NCI-H187 treated with DMSO at 0.1 percent for 48 hours (cell line): ENCODE measurements around the gene PNLIPRP2.

Source experiments
- DNase-seq: peaks from one replicate; lab custom pipeline; 2025; lab: John Stamatoyannopoulos, UW

The PNLIPRP2 gene

DNA sequence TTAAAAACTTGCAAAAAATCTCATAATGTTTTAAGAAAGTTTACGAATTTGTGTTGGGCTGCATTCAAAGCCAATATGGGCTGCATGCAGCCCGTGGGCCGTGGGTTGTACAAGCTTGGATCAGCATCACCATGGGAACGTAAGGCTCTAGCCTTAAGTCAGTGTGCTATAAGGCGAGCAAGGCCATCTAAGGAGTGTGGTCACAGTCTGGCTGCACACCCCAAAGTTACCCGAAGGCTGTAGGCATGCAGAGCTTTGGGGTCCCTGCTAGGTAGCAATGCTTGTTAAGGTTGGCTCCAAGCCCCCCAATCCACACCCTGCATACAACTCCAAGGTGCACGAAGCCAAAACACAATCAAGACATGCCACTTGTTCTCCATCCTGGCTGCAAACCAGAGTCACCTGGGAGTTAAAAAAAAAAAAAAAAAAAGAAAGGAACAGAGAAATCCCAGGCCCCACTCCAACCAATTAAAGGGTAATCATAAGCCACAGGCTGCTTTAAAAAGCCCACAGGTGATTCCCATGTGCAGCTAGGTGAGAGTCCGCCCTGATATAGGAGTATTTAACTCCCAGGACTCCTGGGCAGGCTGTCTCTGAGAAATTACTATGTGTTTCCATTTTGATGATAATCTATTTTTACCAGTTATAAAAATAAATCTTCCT is 8.5 kb upstream of the PNLIPRP2 start:
- DNase-seq = no peak

DNA sequence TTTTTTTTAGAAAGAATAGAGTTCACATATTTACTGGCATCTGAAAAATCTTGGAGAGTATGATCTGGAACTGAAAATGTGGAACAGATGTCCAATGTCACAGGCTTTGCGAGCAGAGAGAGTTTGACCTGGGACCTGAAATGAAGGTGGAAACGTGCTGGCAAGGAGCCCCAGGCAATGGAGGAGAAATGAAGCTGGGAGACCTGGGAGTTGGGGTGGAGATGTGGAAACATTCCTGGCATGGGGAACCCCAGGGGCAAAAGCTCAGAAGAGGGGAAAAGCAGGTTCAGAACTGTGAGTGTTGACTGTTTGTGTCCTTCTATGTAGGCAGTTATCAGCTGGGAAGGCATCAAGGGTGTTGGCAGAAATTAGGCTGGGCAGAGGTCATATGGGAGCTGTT is 7.3 kb upstream of the PNLIPRP2 start:
- DNase-seq = no peak

DNA sequence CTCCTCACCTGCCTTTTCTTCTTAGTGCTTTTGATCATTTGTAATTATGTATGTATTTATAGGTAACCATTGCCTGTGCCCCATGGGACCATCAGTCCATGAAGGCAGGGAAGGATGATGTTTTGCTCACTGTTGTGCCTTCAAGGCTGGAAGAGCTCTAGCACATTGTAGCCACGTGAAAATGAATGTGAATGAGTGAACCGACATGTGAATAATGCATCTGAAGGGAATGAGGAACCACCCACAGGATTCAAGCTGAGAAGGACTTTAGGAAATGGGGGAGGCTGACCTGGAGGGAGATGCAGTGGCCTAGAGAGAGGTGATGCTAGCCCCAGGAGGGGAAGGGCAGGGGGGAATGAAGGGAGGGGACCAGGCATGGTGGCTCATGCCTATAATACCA is 6.0 kb upstream of the PNLIPRP2 start:
- DNase-seq = no peak

DNA sequence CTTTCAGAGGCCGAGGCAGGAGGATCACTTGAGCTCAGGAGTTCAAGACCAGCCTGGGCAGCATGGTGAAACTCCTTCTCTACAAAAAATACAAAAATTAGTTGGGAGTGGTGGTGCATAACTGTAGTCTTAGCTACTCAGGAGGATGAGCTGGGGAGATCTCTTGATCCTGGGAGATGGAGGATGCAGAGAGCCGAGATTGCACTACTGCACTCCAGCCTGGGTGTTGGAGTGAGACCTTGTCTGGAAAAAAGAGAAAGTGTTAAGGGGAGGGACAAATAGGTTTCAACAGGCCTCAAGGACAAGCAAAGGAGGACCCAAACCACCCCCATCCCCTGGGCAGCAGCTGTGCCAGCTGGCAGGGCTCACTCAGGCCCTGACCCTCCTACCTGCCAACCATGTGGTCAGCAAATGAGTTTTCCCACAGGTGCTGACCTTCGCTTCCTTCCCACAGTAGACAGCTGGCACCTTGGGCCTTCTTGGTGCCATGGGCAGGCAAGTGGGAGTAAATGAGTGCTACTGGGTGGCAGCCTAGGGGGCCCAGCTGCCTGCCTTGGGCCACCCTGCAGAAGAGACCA is 5.5 kb upstream of the PNLIPRP2 start:
- DNase-seq = no peak

DNA sequence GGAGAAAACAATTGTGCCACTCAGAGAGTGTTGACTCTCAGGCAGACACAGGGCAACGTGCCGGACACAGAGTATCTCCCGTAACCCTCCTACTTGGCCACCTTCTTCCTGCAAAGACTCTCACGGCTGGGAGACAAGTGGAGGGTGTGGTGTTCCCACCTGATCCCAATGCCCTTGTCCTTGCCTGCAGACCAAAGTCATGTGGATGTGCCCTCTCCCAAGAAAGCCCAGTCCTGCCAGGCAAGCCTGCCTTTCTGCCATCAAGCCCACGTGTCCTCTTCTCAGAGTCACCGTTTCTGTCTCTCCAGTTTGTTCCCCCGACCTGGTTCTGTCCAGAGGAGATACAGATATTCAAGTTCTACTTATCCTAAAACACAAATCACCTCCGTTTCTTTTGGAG is 723 bp downstream of the PNLIPRP2 start:
- DNase-seq = no peak

DNA sequence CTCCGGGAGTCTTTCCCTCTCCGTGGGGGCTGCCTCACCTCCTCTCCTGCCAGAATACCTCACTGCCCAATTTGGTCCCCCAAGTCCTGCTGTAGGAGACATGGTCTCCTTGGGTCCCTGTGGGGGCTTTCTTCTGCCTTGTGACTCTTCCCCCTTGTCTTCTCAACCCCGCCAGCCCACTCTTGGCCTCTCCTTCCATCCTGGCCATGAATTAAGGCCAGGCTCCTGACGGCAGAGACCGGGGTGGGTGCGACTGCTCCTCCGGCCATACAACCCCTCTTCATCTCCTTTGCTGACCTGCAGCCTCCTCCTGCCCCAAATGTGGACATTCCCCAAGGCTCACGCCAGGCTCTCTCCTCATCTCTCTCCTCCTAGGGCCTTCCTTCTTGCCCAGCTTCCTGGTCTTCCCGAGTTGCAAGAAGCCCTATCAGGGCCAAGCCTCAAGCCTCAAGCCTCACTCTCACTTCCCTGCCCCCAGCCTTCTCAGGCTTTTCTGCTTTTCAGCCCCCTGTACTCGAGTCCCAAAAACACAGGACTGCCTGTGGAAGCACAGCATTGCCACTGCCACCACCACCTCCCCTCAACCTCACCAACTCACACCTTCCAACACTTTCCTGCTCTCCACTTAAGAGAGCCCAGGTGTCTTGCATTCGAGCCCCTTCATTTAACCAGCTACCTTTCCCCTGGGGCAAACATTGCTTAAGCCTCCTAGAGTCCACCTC is 1.3 kb downstream of the PNLIPRP2 start:
- DNase-seq = no peak

DNA sequence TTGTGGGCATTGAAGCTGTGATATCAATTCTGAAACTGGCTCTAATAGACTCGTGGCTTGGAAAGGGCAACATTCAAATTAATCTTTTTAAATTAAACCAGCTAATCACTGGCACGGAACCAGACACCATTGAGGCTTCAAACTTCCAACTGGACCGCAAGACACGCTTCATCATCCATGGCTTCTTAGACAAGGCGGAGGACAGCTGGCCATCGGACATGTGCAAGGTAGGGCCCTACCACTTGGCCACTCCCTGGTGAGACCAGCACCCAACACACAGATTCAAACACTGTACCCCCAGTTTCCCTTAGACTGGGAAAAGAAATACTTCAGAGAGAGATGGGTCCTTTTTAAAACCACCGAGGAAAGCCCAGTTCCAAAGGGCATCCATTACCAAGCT is 5.1 kb downstream of the PNLIPRP2 start:
- DNase-seq = no peak

DNA sequence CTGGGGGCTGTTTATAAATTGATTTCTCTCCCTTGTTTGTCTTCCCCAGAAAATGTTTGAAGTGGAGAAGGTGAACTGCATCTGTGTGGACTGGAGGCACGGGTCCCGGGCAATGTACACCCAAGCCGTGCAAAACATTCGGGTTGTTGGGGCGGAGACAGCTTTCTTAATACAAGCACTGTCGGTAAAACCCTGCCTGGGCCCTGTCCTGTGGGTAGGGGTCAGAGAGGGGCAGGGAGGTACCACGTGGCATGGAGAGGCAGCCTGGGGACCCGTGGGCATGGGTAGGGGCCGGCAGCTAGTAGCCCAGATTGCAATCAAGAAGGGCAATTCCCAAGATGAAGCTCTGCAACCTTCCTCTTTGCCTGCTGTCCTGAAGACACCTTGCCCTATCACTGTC is 6.1 kb downstream of the PNLIPRP2 start:
- no peak for DNase-seq

DNA sequence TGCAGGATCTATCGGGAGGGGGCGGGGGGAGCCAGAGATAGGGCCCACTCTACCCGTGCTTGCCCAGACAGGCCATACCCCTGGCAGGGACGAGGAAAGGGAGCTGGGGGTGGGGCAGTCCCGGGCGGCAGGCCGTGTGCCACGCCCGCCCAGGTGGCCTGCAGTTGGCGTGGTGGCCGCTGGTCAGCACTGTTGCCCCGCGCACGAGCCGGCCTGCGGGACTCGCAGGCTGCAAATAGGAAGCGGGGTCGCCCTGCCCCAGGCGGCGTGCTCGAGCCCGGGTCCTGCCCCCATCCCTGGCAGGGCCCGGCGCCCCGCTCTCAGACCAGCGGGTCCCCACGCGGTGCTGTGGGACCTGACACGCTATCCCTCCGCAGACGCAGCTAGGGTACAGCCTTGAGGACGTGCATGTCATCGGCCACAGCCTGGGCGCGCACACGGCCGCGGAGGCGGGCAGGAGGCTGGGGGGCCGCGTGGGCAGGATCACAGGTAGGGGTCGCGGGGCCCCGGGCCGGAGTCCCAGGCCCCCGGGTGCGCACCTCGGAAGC is 6.7 kb downstream of the PNLIPRP2 start:
- no peak for DNase-seq

DNA sequence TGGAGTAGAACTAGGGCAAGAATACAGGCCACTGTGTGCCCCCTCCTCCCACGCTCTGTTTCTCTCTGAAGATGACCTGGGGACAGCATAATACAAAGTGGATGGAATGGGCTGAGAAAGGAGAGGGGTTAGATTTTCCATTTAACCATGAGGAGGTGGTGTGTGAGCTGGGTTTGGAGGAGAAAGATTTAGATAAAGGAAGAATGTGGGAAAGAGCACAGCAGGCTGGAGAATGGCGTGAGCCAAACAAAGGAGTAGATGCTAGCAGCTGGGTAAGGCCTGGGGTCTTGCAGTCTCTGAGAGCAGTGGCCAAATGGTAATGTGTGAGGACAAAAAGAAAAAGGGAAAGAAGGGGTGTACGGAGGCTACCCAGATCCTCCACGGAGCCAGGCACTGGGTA is 8.6 kb downstream of the PNLIPRP2 start:
- no peak for DNase-seq

DNA sequence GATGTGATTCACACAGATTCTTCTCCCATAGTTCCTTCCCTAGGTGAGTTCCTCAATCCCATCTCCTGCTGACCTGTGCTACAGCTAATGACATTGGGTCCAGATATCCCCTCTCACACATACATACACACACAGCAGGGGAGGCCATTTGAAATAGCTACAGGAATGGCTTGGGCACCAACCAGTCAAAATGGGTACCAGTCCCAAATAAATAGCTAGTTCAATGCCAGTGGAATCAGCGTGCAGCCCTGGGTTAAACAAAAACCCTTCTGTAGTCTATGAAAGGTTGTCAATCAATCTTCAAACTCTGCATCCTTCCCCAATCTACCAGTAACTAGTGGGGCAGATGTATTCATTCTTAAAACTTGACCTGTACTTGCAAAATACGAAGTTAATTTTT is 9.3 kb downstream of the PNLIPRP2 start:
- DNase-seq = no peak

DNA sequence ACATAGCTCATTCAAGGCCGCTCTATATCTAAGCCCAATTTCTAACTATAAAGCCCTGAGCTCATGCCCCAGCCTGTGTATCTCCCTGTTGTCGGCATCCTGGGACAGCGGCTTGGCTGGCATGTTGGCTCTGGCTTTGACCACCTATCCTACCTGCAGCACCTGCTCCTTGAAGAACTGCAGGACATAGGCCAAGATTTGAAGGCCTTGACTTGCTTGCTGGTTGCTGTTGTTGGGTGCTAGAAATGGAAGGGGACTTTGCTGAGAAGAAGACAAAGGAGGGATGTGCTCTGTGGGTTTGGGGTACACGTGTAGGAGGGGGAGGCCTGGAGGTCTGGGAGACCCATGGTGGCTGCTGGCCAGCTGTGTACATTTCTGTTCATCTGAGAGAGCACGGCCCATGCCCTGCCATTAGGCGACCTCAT is 11.1 kb downstream of the PNLIPRP2 start:
- no peak for DNase-seq

DNA sequence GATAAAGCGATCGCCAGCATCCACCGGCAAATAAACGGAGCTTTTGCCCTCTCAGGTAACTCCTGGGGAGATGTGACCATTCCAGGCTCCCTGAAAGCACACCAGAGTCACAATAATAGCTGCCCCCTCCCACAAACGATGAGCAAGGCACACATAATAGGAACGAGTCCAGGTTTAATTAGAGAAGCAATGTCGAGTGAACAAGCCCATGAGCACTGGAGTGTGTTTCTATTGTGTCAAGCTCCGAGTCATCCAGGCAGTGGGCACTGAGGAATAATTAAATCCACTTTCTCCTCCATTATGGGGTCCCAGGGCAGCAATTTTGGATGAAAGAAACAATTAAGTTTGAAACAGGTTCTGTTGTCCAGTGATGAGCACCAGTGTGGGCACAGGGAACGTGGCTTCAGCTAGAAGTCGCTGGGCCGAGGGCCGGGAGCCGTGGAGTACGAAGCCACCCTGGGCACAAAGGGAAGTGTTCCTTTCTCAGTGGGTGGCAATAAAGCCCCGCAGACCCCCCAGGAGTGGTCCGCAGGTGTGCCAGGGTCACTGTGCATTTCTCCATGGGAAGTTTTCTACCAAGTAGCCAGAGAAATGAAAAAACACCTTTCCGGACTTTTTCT is 12.0 kb downstream of the PNLIPRP2 start:
- DNase-seq = no peak

DNA sequence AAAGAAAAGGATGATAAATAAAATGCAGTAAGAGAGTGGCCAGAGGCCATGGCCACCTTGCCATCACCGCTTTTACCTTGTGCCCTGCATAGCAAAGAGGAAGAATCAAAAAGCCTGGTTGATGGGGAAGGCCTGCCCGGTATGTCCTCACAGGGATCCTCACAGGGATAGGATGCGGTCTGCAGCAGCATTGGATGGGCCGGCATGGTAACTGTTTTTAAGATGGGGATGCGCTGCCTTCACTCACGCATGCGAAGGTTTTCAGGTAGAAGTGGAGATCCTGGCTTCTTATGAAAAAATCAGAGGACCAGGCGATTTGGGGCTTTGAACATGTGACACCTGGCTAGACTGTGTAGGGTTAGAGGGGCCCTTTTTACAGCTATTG is 12.5 kb downstream of the PNLIPRP2 start:
- DNase-seq = no peak

DNA sequence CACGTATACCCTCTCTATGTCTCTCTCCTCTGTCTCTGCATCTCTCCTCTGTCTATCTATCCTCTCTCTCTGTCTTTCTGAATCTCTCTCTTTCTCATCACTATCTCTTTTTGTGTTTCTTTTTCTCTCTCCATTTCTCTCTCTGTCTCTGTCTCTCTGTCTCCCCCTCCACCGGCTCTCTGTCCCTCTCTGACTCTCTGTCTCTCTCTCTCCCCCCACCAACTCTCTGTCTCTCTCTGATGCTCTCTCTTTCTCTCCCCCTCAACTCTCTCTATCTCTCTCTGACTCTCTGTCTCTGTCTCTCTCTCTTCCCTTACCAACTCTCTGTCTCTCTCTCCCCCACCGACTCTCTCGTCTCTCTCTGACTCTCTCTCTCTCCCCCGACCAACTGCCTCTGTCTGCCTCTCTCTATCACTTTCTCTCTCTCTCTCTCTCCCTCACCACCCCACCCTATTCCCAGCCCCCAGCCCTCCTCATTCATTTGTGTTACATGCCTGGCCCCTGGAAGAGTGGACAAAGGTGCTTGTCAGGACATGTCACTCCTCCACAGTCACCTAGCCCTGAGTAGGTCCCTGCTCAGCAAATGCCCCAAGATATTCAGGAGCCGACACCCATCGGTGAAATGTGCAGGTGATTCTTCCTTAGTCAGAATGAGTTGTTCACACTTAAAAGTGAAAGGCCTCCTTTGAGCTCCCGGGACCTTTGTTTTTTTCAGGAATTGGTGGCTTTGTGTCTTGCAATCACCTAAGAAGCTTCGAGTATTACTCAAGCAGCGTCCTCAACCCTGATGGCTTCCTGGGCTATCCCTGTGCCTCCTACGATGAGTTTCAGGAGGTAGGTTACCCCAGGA is 13.6 kb downstream of the PNLIPRP2 start:
- no peak for DNase-seq

DNA sequence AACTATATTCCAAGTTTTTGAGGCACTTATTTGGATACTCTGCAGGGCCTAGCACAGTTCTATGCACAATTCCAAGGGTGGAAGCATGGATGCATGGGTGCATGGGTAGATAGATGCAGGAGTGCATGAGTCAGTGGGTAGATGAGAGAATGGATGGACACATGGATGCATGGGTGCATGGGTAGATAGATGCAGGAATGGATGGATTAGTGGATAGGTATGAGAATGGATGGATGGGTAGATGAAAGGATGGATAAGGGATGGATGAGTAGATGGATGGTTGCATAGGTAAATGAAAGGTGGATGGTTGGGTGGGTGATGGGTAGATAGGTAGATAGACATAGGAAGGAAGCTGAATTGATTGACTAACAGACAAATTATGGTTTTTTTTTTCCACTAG is 15.6 kb downstream of the PNLIPRP2 start:
- DNase-seq = no peak

DNA sequence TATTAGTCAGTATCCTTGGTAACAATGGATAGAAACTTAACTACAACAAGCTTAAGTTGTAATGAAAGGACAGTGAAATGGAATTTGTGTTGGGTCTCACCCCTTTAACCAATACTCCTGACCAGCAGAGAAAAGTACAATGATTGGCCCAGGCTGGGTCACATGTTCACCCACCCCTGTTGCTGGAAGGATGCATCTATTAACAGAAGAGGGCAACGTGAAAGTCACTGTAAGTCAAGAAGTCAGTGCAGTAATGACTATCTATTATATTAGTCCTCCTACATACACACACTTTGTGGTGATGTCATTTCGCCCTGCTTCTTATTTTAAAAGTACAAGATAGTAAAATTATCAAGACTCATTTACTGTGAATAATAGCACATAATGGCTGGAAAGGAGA is 16.2 kb downstream of the PNLIPRP2 start:
- DNase-seq = no peak

DNA sequence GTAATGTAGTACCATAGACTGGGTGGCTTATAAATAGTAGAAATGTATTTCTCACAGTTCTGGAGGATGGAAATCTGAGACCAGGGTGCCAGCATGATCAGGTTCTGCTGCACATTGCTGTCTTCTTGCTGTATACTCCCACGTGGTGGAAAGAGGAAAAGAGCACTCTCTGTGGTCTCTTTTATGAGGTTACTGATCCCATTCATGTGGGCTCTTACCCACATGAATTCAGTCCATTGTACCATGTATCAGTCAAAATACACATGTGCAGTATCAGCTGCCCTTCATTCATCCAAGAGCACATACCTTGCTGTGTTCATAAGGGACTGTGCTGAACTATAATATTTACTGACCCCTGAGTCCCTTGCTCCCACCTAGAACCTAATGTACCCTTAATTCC is 17.1 kb downstream of the PNLIPRP2 start:
- DNase-seq = no peak

DNA sequence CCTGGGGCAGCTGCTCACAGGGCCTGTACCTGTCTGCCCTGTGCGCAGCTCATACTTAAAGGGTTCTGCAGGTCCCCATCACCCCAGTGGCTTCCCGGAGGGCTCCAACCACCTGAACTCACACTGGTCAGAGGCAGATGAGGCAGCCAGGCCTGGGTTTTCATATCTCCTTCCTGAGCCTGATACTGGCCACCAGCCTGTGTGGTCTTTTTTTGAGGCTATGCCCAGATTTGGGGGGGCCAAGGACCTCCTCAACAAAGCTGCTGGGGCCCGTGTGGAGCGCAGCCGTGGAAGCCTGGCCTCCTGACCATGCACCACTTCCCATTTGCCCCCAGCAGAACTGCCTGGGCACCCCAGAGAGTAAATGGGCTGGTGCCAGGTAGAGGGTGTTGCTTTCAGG is 25.7 kb downstream of the PNLIPRP2 start:
- no peak for DNase-seq

DNA sequence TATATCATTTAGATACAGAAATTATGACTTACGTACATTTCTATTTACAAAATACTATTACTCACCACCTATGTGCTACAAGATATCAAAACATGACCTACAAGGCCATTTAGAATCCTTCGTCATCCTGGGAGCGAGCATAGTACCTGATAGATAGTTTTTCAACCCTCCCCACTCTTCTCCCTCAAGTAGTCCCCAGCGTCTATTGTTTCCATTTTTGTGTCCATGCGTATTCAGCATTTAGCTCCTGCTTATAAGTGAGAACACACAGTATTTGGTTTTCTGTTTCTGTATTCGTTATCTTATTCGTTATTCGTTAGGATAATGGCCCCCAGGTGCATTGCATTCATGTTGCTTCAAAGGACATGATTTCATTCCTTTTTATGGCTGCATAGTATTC is 28.1 kb downstream of the PNLIPRP2 start:
- DNase-seq = no peak

DNA sequence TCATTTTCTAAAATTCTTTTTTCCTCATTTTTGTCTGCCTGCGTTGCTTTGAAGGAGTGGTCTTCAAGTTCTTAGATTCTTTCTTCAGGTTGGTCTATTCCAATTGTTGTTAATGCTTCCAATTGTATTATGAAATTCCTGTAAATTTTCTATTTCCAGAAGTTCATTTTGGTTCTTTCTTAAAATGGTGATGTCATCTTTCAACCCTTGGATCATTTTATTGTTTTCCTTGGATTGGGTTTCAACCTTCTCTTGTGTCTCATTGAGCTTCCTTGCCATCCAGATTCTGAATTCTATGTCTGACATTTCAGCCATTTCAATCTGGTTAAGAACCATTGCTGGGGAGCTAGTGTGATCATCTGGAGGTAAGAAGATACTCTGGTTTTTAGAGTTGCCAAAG is 33.1 kb downstream of the PNLIPRP2 start:
- no peak for DNase-seq

DNA sequence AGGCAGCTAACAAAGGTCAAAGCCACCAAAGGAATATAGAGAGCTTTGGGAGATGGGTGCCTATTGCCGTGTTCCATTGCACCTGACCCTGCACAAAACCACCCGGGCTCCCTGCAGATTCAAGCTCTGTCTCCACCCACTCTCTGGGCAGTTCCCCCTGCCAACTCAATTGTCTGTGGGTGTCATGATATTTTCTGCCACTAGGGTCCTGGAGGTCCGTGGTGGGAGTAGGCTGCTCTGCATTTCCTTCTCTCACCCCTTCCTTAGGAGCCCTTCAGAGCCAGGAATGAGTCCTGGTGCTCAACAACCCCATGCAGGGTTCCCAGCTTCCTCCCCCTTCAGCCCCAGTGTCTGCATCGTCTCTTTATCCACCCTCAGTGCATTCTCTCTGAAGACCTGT is 34.1 kb downstream of the PNLIPRP2 start:
- DNase-seq = no peak
